Ascending aorta (tissue), 2 donors: Measurements from ENCODE around the gene IFNAR2. TPM values are rescaled to one million over a fixed set of nuclear protein-coding genes. Genes with fewer than 3 reads are reported as not detected.

Source experiments
- DNase-seq, 2 donors: peaks; one replicate each; pipeline ENCODE4 v3.0.0-alpha.2; 2019; ENCODE audit warnings: low spot score in 2 of 2
- H3K27ac ChIP-seq, 2 donors: fragments of 200-600 bp; sonication (generic); one replicate each; pipeline ENCODE4 v1.5.1; 2016 to 2017; ENCODE audit warnings: mild to moderate bottlenecking in 1 of 2
- H3K27me3 ChIP-seq: fragments of 200-600 bp; sonication (generic); one replicate; pipeline ENCODE4 v1.5.1; 2017
- H3K36me3 ChIP-seq, 2 donors: fragments of 200-600 bp; sonication (generic); one replicate each; pipeline ENCODE4 v1.5.1; 2016
- H3K4me1 ChIP-seq, 2 donors: fragments of 200-600 bp; sonication (generic); one replicate each; pipeline ENCODE4 v1.5.1; 2016 to 2017; ENCODE audit warnings: mild to moderate bottlenecking in 1 of 2
- H3K4me3 ChIP-seq, 2 donors: fragments of 200-600 bp; sonication (generic); one replicate each; pipeline ENCODE4 v1.5.1; 2016 to 2017; ENCODE audit warnings: mild to moderate bottlenecking in 1 of 2
- H3K9me3 ChIP-seq, 2 donors: fragments of 200-600 bp; sonication (generic); one replicate each; pipeline ENCODE4 v1.5.1; 2016
- CTCF ChIP-seq, 3 experiments: fragments of 200-600 bp in 2 of 3; fragments of 450-650 bp in 1 of 3; sonication (generic) in 2 of 3; IDR thresholded peaks; one replicate each; pipeline ENCODE4 v1.5.1; 2016 to 2019; ENCODE audit warnings: antibody characterized with exemption in 3 of 3, mild to moderate bottlenecking in 1 of 3, moderate library complexity in 1 of 3
- intact Hi-C: fragments of 100-400 bp; cut with DNase I; formaldehyde crosslinking; loops from one replicate; pipeline ENCODE4 v1.15.1; 2023
- total RNA-seq: library from RNA; depleted of rRNA; stranded (reverse); fragments of >200 nt; gene quantifications from one replicate; pipeline ENCODE4 v1.1.0, GENCODE V29; 2016

Gene IFNAR2
- total RNA-seq, 1 donor from 2014 or later: 30.3 TPM

DNA sequence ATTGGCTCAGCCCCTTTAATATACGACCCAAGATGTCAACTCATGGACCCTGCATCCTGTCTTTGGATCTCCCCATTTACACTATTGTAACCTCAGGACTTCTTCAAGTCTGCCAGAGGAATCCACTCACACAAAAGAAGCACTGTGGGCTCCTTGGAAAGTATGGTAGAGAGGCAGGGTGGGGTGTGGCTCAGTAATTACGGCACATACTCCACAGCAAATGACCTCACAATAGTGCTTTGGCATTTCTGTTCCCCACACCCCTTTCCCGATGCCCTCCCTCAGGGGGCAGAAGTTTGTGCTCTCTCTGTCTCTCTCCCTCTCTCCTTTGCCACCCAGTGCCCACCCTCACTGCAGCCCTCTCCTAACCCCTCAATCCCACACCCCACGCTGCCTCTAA is 27.8 kb upstream of the IFNAR2 start:
- H3K4me1 ChIP-seq: peaks cover 2 to 6% of the 10 kb centered on the region in 2 donors
- H3K27me3 ChIP-seq: no peaks in the 10 kb centered on the region
- no peaks in the 10 kb centered on the region for H3K36me3 ChIP-seq
- intact Hi-C loops: loop anchor here (5.0 kb wide), 2 partner anchors 65 to 175 kb away; partner anchors contain the start of gene IL10RB
- TF ChIP-seq CTCF (IDR thresholded peaks at IDR 0.05): no peak
- no peak overlapping the region for H3K4me3 ChIP-seq
- no peak overlapping the region for H3K27ac ChIP-seq
- no peak for DNase-seq
- H3K9me3 ChIP-seq: no peaks in the 10 kb centered on the region

DNA sequence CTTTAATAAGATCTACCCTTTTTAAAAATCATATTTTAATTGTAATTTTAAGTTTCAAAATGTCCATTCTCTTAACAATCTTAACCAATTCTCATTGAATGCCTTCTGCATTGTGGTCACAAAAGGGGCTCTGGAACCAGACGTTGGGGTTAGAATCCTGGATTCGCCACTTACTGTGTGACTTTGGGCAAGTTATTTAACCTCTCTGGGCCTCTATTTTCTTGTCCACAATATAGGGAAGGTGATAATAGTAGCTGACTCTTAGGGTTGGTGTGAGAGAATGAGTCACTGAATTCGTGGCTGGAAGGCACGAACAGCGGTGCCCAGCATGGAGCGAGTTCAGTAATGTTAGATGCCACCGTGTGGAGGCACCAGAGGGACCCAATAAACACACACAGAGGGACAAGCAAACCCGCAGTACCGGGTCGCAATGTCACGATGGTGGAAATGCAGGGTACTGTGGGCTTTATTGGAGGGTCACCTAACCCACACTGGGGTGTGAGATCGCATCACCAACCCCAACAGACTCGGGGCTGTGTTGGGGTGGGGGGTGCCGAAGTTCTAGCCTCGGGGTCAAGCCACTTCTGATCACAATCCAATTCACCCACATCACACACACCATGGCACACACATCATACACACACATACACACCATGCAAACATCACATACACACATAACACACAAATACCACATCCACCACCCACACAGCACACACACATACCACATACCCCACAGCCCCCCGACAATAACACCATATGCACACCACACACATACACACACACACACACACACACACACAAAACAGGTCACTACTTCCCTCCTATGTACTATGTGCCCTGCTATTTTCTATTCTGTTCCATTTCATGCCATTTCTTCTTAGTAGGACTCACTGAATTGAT is 27.0 kb upstream of the IFNAR2 start:
- DNase-seq: no peak

GRCh38 chr21:33203371-33203724 is 26.4 kb upstream of the IFNAR2 start:
- no peak for TF ChIP-seq CTCF (IDR thresholded peaks at IDR 0.05)
- Histone ChIP-seq H3K4me1 (peaks cover 2 to 6% of the 10 kb centered on the region in 2 donors), H3K27ac (peak overlapping the region; percentile 51 to 69), H3K36me3 (no peaks in the 10 kb centered on the region), H3K27me3 (no peaks in the 10 kb centered on the region), H3K9me3 (no peaks in the 10 kb centered on the region), H3K4me3 (no peak overlapping the region)
- DNase-seq: no peak
- intact Hi-C loops: loop anchor here (5.0 kb wide), 2 partner anchors 64 to 174 kb away; partner anchors contain the start of gene IL10RB

More for the DNA sequence above, 27.0 kb upstream of the IFNAR2 start:
- intact Hi-C loops: loop anchor here (5.0 kb wide), 2 partner anchors 65 to 175 kb away; partner anchors contain the start of gene IL10RB
- Histone ChIP-seq H3K36me3 (no peaks in the 10 kb centered on the region), H3K27me3 (no peaks in the 10 kb centered on the region), H3K9me3 (no peaks in the 10 kb centered on the region), H3K4me3 (no peak overlapping the region), H3K4me1 (peaks cover 2 to 6% of the 10 kb centered on the region in 2 donors), H3K27ac (peak overlapping the region; percentile 51 to 69)
- TF ChIP-seq CTCF (IDR thresholded peaks at IDR 0.05): no peak

DNA sequence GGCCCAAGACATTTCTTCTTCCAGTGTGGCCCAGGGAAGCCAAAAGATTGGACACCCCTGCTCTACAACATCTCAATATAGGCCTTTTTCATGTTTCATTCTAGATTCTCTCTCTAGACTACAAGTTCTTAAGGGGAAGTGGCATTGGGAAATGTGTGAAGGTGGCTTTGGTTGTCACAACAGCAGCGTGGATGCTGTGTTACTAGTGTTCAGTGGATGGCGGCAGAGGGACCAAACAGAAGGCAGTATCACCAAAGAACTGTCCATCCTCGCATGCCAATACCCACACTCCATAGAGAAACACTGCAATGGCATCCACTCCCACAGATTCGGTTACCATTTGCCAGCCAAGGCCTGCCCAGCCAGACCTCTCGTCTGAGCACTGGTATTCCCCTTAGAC is 24.3 kb upstream of the IFNAR2 start:
- intact Hi-C loops: loop anchor here (2.0 kb wide), 1 partner anchor 23 kb away; the partner anchor contains the start of gene IFNAR2
- Histone ChIP-seq H3K4me3 (no peak overlapping the region), H3K9me3 (no peaks in the 10 kb centered on the region), H3K27me3 (no peaks in the 10 kb centered on the region), H3K27ac (no peak overlapping the region), H3K36me3 (no peaks in the 10 kb centered on the region), H3K4me1 (peaks cover 2 to 6% of the 10 kb centered on the region in 2 donors)
- no peak for DNase-seq
- TF ChIP-seq CTCF (IDR thresholded peaks at IDR 0.05): no peak

DNA sequence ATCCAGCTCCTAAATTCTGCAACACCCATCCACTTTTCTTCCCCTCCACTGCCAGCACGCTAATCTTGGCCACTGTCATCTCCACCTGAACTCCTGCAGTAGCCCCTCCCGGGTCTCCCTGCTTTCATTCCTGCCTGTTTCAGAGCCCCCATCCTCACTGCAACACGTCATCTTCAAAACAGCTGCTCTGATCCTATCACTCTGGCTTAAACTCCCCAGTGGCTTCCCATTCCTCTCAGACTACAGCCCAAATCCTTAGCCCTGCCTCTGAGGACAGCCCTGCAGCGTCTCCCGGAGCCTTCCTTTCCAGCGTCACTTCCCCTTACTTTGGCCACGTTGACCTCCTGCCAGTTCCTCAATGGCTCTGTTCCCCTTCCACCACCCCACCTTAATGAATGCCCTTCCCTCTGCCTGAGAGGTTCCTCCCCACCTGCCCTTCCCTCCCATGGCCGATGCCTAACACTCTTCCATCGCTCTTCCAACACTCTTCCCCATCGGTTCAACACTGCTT is 22.9 kb upstream of the IFNAR2 start:
- intact Hi-C loops: no loop called here
- TF ChIP-seq CTCF (IDR thresholded peaks at IDR 0.05): no peak

More for the DNA sequence above, 22.9 kb upstream of the IFNAR2 start:
- Histone ChIP-seq H3K36me3 (no peaks in the 10 kb centered on the region), H3K9me3 (no peaks in the 10 kb centered on the region), H3K27ac (no peak overlapping the region), H3K27me3 (no peaks in the 10 kb centered on the region), H3K4me3 (no peak overlapping the region), H3K4me1 (peaks cover 2 to 6% of the 10 kb centered on the region in 2 donors)
- no peak for DNase-seq
